CD4-positive, alpha-beta T cell (primary cell): ENCODE data around the gene OPN1MW3. TPM values are rescaled to one million over a fixed set of nuclear protein-coding genes. Genes with fewer than 3 reads are reported as not detected.

Experiments
- ATAC-seq: fragments of 200-7000 bp; cut with Tn5 transposase; one replicate; pipeline ENCODE4 v1.10.0; 2022; ENCODE audit warnings: mild to moderate bottlenecking; ENCODE audit not compliant: poor library complexity
- CTCF ChIA-PET: fragments of 350-600 bp; sonication (Branson Sonifier 250); formaldehyde crosslinking; loops from one replicate; lab custom pipeline; 2021; ENCODE audit warnings: antibody characterized with exemption, inconsistent platforms; lab: Charles Lee
- POLR2A ChIA-PET: fragments of 350-600 bp; sonication (Branson Sonifier 250); formaldehyde crosslinking; loops from one replicate; lab custom pipeline; 2021; ENCODE audit warnings: antibody characterized with exemption, inconsistent platforms; lab: Charles Lee
- DNase-seq, 14 experiments: peaks; one replicate each; pipeline ENCODE4 v3.0.0-alpha.2; 2013 to 2020; ENCODE audit warnings: mixed read lengths in 2 of 14
- H3K27ac ChIP-seq, 2 donors: one replicate each; pipeline versions ENCODE4 v1.5.1 to v1.7.0; 2013; ENCODE audit warnings: low read length in 2 of 2, low read depth in 1 of 2, mild to moderate bottlenecking in 1 of 2
- H3K27me3 ChIP-seq, 2 experiments: 1 replicate in 1 of 2; 2 replicates in 1 of 2; pipeline versions ENCODE4 v1.6.1 to v1.7.0; 2013; ENCODE audit warnings: low read length in 2 of 2, control low read depth in 1 of 2, mild to moderate bottlenecking in 1 of 2, moderate library complexity in 1 of 2; ENCODE audit not compliant: insufficient read depth in 2 of 2, control insufficient read depth in 1 of 2
- H3K36me3 ChIP-seq: one replicate; pipeline ENCODE4 v1.6.1; 2013; ENCODE audit warnings: low read length, control low read depth; ENCODE audit not compliant: insufficient read depth
- H3K4me1 ChIP-seq: one replicate; pipeline ENCODE4 v1.6.1; 2013; ENCODE audit warnings: low read length, control low read depth; ENCODE audit not compliant: insufficient read depth
- H3K4me3 ChIP-seq: one replicate; pipeline ENCODE4 v1.5.1; 2013; ENCODE audit warnings: mild to moderate bottlenecking, low read length, moderate library complexity
- H3K9me3 ChIP-seq, 2 experiments: 1 replicate in 1 of 2; 2 replicates in 1 of 2; pipeline versions ENCODE4 v1.6.1 to v1.7.0; 2013; ENCODE audit warnings: low read length in 2 of 2, mild to moderate bottlenecking in 2 of 2, control low read depth in 1 of 2, moderate library complexity in 1 of 2; ENCODE audit not compliant: control insufficient read depth in 1 of 2, insufficient read depth in 1 of 2
- H3K27ac Mint-ChIP-seq: one replicate; pipeline ENCODE4 v1.8.0; 2020; ENCODE audit warnings: mixed read lengths
- H3K27me3 Mint-ChIP-seq: one replicate; pipeline ENCODE4 v1.8.0; 2021; ENCODE audit warnings: mixed read lengths
- H3K36me3 Mint-ChIP-seq: one replicate; pipeline ENCODE4 v1.8.0; 2021; ENCODE audit warnings: low read depth, mixed read lengths
- H3K4me1 Mint-ChIP-seq: one replicate; pipeline ENCODE4 v1.8.0; 2021; ENCODE audit warnings: low read depth, mixed read lengths
- H3K4me3 Mint-ChIP-seq: one replicate; pipeline ENCODE4 v1.8.0; 2020; ENCODE audit warnings: mild to moderate bottlenecking, mixed read lengths
- H3K9me3 Mint-ChIP-seq: one replicate; pipeline ENCODE4 v1.8.0; 2020; ENCODE audit warnings: mixed read lengths
- CTCF ChIP-seq: fragments of 200-600 bp; IDR thresholded peaks from one replicate; pipeline ENCODE4 v1.8.0; 2022; ENCODE audit warnings: antibody characterized with exemption, mild to moderate bottlenecking
- intact Hi-C, 2 experiments: fragments of 100-400 bp; cut with DNase I in 1 of 2; cut with micrococcal nuclease in 1 of 2; formaldehyde crosslinking; loops; one replicate each; pipeline versions ENCODE4 v1.15.1 to v1.9.0; 2023 to 2025; cut with DNase I, micrococcal nuclease
- total RNA-seq, 174 experiments: library from RNA in 2 of 174; stranded (reverse) in 2 of 174; gene quantifications; one replicate each; pipeline ENCODE4 v1.2.3 and lab custom pipeline; 2021 to 2026

The OPN1MW3 gene
- total RNA-seq, 2 experiments from 2014 or later: not detected

DNA sequence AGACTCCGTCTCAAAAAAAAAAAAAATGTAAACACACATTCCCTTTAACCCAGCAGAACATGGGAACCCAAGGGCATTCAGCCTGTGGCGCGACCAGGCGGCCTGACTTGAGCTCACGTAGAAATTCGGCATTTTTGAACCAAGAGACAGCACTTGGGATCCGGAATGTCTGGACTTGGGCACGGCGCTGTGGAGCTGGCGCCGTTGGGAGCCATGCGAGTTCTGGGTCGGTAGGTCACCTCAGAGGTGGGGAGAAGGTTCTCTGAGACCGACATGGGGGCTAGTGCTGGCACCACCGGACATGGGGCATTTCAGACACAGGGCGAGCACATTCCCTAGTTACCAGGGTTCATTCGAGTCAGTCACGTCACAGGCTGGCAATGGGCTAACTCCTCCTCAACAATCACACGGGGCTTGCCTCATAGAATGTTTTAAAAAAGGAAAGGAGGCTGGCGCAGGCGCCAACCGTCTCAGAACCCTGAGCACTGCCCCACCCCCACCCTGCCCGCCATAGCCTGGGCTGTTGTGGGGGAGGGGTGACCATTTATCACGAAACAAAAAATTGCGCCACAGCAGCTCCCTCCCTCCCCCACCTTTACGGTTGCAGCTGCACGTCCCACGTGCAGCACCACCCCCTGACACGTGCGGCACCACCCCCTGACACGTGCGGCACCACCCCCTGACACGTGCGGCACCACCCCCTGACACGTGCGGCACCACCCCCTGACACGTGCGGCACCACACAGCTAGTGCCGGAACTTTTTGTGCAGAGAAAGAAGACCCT, 37.6 kb downstream of the OPN1MW3 start, which contains the start of gene TEX28:
Gene TEX28 (minus strand): TSS at position 334 of the 784 bp plus-strand sequence. CDS start 3,007 bp downstream, outside the sequence.
- no peaks in the 10 kb centered on the region for H3K9me3 ChIP-seq
- H3K4me1 Mint-ChIP-seq: no peaks in the 10 kb centered on the region
- no peaks in the 10 kb centered on the region for H3K27me3 ChIP-seq

DNA sequence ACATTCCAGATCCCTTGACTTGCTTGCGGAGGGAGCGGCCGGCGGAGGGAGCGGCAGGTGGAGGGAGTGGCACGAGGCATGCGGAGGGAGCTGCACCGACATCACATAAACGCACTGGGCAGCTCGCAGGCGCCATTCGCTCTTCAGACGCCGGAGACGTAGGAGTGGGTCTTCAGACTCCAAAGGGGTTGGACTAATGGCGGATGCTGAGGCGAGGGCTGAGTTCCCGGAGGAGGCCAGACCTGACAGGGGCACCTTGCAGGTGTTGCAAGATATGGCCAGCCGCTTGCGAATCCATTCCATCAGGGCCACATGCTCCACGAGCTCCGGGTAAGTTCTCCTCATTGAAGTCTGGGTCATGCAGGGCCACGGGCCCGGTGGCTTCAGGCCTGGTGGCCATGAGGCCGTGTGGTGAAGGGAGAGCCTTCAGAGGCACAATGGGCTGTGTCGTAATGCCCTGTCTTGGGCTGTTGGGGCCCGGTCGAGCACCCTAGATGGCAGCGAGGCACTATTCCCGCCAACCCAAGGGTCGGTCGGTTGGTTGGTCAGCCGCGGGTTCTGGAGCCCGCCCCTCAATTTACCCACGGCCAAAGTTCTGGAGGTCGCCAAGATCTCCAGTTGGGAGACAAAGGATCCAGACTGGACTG, 38.4 kb downstream of the OPN1MW3 start, which contains the start of gene TKTL1:
Gene TKTL1 (plus strand): TSS at position 132 of the 647 bp plus-strand sequence. CDS start 65 bp downstream, at position 197.
- ChIA-PET POLR2A (no interaction called here), CTCF (no interaction called here)
- no peak within 1 kb of the TSS for H3K4me3 Mint-ChIP-seq
- no peaks in the 10 kb centered on the region for H3K27me3 Mint-ChIP-seq
- H3K27ac Mint-ChIP-seq: no peak within 1 kb of the TSS
- no peaks in the 10 kb centered on the region for H3K36me3 ChIP-seq
- H3K27ac ChIP-seq: no peak within 1 kb of the TSS
- no peaks in the 10 kb centered on the region for H3K27me3 ChIP-seq
- no peak within 1 kb of the TSS for H3K4me3 ChIP-seq
- H3K9me3 ChIP-seq: no peaks in the 10 kb centered on the region
- no peaks in the 10 kb centered on the region for H3K9me3 Mint-ChIP-seq
- DNase-seq (no peak), ATAC-seq (no peak)
- intact Hi-C loops: no loop called here
- no peaks in the 10 kb centered on the region for H3K36me3 Mint-ChIP-seq
- no peak for TF ChIP-seq CTCF
- H3K4me1 ChIP-seq: peaks cover 3% of the 10 kb centered on the region
- H3K4me1 Mint-ChIP-seq: no peaks in the 10 kb centered on the region

More for the DNA sequence above, 37.6 kb downstream of the OPN1MW3 start, which contains the start of gene TEX28:
- H3K9me3 Mint-ChIP-seq: no peaks in the 10 kb centered on the region
- Histone ChIP-seq H3K36me3 (no peaks in the 10 kb centered on the region), H3K27ac (no peak within 1 kb of the TSS), H3K4me1 (peaks cover 3% of the 10 kb centered on the region), H3K4me3 (no peak within 1 kb of the TSS)
- DNase-seq: no peak
- no peaks in the 10 kb centered on the region for H3K27me3 Mint-ChIP-seq
- H3K27ac Mint-ChIP-seq: no peak within 1 kb of the TSS
- CTCF ChIA-PET: interaction anchor here (1.5 kb wide), 1 partner anchor 13 kb away, joined by 3 read pairs; no protein-coding TSS in a partner anchor
- H3K4me3 Mint-ChIP-seq: no peak within 1 kb of the TSS
- intact Hi-C loops: no loop called here
- POLR2A ChIA-PET: no interaction called here
- no peaks in the 10 kb centered on the region for H3K36me3 Mint-ChIP-seq
- TF ChIP-seq CTCF: no peak
- ATAC-seq: no peak

- POLR2A ChIA-PET: no interaction called here
- Histone ChIP-seq H3K27ac (no peak overlapping the region), H3K36me3 (no peaks in the 10 kb centered on the region), H3K4me1 (peaks cover 3% of the 10 kb centered on the region), H3K4me3 (no peak overlapping the region), H3K9me3 (no peaks in the 10 kb centered on the region), H3K27me3 (no peaks in the 10 kb centered on the region)
- Mint-ChIP-seq H3K4me1 (no peaks in the 10 kb centered on the region), H3K9me3 (no peaks in the 10 kb centered on the region), H3K27me3 (no peaks in the 10 kb centered on the region), H3K4me3 (no peak overlapping the region), H3K27ac (no peak overlapping the region), H3K36me3 (no peaks in the 10 kb centered on the region)
- ATAC-seq (no peak), DNase-seq (no peak)
- CTCF ChIA-PET: no interaction called here
- intact Hi-C loops: no loop called here
- no peak for TF ChIP-seq CTCF
Measured at GRCh38 chrX:154296731-154297130, 39.3 kb downstream of the OPN1MW3 start.
